Lung (tissue), 12 donors: Measurements from ENCODE around the gene ASCL3. TPM values are rescaled to one million over a fixed set of nuclear protein-coding genes. Genes with fewer than 3 reads are reported as not detected.

Experiments used
- ATAC-seq: fragments of 200-7000 bp; cut with Tn5 transposase; one replicate; pipeline ENCODE4 v1.9.1; 2020; ENCODE audit warnings: moderate number of reproducible peaks; ENCODE audit not compliant: insufficient read depth, low FRiP score
- DNase-seq, 3 donors: peaks; one replicate each; pipeline ENCODE4 v3.0.0-alpha.2; 2013 to 2017
- H3K27ac ChIP-seq, 2 donors: one replicate each; pipeline ENCODE4 v1.5.1; 2013; ENCODE audit warnings: mild to moderate bottlenecking in 2 of 2, moderate library complexity in 2 of 2, control low read depth in 1 of 2, inconsistent platforms in 1 of 2, low read depth in 1 of 2, low read length in 1 of 2
- H3K27me3 ChIP-seq, 3 donors: one replicate each; pipeline ENCODE4 v1.5.1; 2013; ENCODE audit warnings: low read length in 2 of 3; ENCODE audit not compliant: control insufficient read depth in 3 of 3, insufficient read depth in 3 of 3
- H3K36me3 ChIP-seq, 4 donors: one replicate each; pipeline ENCODE4 v1.5.1; 2013; ENCODE audit warnings: low read length in 4 of 4, mild to moderate bottlenecking in 1 of 4, moderate library complexity in 1 of 4; ENCODE audit not compliant: control insufficient read depth in 4 of 4, insufficient read depth in 4 of 4
- H3K4me1 ChIP-seq, 5 donors: one replicate each; pipeline ENCODE4 v1.5.1; 2013; ENCODE audit warnings: low read length in 5 of 5, mild to moderate bottlenecking in 2 of 5, moderate library complexity in 1 of 5; ENCODE audit not compliant: control insufficient read depth in 5 of 5, insufficient read depth in 5 of 5
- H3K4me3 ChIP-seq: one replicate; pipeline ENCODE4 v1.5.1; 2013; ENCODE audit warnings: mild to moderate bottlenecking, control low read depth, moderate library complexity
- H3K9ac ChIP-seq, 2 donors: one replicate each; pipeline ENCODE4 v1.5.1; 2013; ENCODE audit warnings: low read length in 2 of 2, control low read depth in 1 of 2; ENCODE audit not compliant: insufficient read depth in 1 of 2
- H3K9me3 ChIP-seq, 4 donors: one replicate each; pipeline ENCODE4 v1.5.1; 2013; ENCODE audit warnings: low read length in 3 of 4, mild to moderate bottlenecking in 1 of 4, moderate library complexity in 1 of 4; ENCODE audit not compliant: control insufficient read depth in 4 of 4, insufficient read depth in 3 of 4
- CTCF ChIP-seq: IDR thresholded peaks from 2 replicates; pipeline ENCODE4 v1.5.1; 2012; ENCODE audit warnings: mild to moderate bottlenecking; ENCODE audit errors: control extremely low read depth, extremely low read depth
- WGBS, 2 donors: extraction: QIAGEN DNeasy Blood & Tissue Kit; methylation state at CpG; one replicate each; pipeline ENCODE4 v1.1.7; 2013; 5-methylcytosine and 5-hydroxymethylcytosine counted together
- polyA plus RNA-seq, 2 donors: library from polyadenylated mRNA; stranded (reverse); fragments of 200-250 nt; gene quantifications; one replicate each; pipeline ENCODE4 v1.2.1, GENCODE V29; 2013
- total RNA-seq, 2 donors: library from RNA; depleted of rRNA in 1 of 2; stranded (reverse); fragments of >200 nt in 1 of 2; gene quantifications; one replicate each; pipeline ENCODE4 v1.2.1, GENCODE V29; 2014 to 2021
- donor health status: control.
- donor health status: control.
- donor health status: Bipolar disorder and iron deficiency.
- donor health status: healthy.
- donor health status: DM: yes; HTN: yes; CAD: no.

The ASCL3 gene
- total and polyA plus RNA-seq, 4 donors = not detected

GRCh38 chr11:8947230-8947943 lies 4.6 kb upstream of the ASCL3 start:
- no peak for TF ChIP-seq CTCF
- no peaks in the 10 kb centered on the region for H3K27me3 ChIP-seq
- no peak for DNase-seq
- H3K4me3 ChIP-seq = no peak overlapping the region
- no peaks in the 10 kb centered on the region for H3K4me1 ChIP-seq
- peaks cover 6 to 19% (median 15%) of the 10 kb centered on the region in 4 donors for H3K36me3 ChIP-seq
- no peak overlapping the region for H3K27ac ChIP-seq
- no peak overlapping the region for H3K9ac ChIP-seq
- no peaks in the 10 kb centered on the region for H3K9me3 ChIP-seq
- no peak for ATAC-seq
- WGBS, 2 donors = 87 to 89% methylated on average over 4 of the region's 4 CpGs

DNA sequence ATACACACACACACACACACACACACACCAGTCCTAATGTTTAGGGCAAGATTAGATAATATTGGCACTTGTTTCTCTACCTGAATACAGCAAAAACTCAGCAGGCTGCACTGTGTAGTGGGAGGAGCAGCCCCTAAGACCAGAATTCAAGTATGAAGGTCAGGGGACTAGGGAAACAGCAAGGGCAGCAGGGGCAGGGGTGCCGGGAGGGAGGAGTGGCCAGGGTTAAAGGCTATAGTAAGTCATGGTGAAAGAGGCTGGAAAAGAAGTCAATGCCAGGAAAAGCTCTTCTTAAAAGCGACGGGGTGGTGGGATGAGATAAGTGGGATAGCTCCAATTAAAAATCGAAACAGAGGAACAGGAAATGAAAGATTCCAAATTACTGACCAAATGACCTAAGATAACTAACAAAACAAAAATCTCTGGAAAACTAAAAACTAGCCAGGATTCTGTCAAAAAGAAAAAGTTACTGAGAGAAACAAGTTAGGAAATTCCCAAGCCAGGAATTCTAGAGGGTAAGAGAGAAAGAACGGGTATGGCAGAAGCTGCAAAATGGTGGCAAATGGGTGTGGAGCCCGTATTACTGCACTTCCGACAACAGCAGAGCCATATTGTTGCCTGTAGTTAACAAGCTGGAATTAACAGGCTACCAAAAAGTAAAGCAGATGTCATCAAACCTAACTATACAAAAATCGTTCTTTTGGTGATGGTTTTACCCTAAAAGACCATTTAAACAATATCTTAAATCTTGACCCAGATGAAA lies 1.3 kb downstream of the ASCL3 start:
- 61 to 72% methylated on average over 8 of the region's 8 CpGs for WGBS, 2 donors
- Histone ChIP-seq H3K9ac (no peak overlapping the region), H3K4me1 (peaks cover 0 to 6% (median 0%) of the 10 kb centered on the region in 5 donors), H3K27me3 (no peaks in the 10 kb centered on the region), H3K9me3 (no peaks in the 10 kb centered on the region), H3K36me3 (no peaks in the 10 kb centered on the region), H3K4me3 (no peak overlapping the region), H3K27ac (no peak overlapping the region)
- no peak for ATAC-seq
- no peak for TF ChIP-seq CTCF
- peak in 1 of 3 donors; percentile 11 for DNase-seq

DNA sequence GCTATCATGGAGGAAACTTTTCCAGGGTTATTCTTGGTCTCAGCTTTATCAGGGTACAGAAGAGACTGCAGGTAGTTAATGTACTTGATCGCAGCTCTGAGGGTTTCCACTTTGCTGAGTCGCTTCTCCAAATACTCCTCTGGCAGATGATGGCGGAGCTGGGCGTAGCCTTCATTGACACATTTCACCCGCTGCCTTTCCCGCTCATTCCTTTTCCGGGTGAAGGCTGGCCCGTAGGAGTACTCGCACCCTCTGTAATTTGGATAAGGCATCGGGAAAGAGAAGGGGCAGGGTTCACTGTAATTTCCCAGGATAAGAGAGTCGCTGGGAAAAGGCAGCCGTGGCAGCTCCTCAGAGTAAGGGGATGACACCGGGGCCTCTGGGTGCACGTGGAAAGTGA lies 5.2 kb downstream of the ASCL3 start:
- H3K4me3 ChIP-seq = no peak overlapping the region
- ATAC-seq (no peak), DNase-seq (no peak)
- WGBS, 2 donors = 87 to 91% methylated on average over 14 of the region's 14 CpGs
- no peaks in the 10 kb centered on the region for H3K36me3 ChIP-seq
- peaks cover 0 to 6% (median 0%) of the 10 kb centered on the region in 5 donors for H3K4me1 ChIP-seq
- no peaks in the 10 kb centered on the region for H3K27me3 ChIP-seq
- H3K9ac ChIP-seq = no peak overlapping the region
- TF ChIP-seq CTCF = no peak
- H3K9me3 ChIP-seq = no peaks in the 10 kb centered on the region
- no peak overlapping the region for H3K27ac ChIP-seq
